Effector CD8-positive, alpha-beta T cell (primary cell): Measurements from ENCODE around the gene RHOD.
A peak's percentile ranks its signal among the peaks of the same experiment; 100 is the strongest.

Experiments
- DNase-seq: peaks from one replicate; lab custom pipeline; 2025; lab: John Stamatoyannopoulos, UW

RHOD gene

GRCh38 chr11:67032830-67033551, 23.7 kb upstream of the RHOD start:
- DNase-seq, result no peak

- DNase-seq, result no peak
Measured at GRCh38 chr11:67033661-67034166, 22.9 kb upstream of the RHOD start.

GRCh38 chr11:67034350-67034749, 22.3 kb upstream of the RHOD start:
- no peak for DNase-seq

DNA sequence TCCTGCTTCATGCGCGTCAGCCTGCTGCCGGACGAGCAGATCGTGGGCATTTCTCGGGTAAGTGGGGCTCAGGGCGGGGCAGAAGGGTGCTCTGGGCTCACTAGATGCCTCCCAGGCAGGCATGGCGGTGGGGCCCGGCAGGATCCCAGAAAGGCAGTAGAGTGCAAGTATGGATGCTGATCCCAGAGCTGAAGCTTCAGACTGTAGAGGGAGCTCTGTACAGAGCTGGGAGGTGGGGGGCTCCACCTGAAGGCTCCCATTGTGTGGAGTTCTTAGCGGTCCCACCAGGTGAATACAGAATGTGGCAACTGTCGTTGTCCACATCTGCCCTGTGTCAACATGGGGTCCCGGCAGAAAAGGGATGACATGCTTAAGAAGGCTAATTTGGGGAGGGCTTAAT, 16.5 kb upstream of the RHOD start:
- no peak for DNase-seq

DNA sequence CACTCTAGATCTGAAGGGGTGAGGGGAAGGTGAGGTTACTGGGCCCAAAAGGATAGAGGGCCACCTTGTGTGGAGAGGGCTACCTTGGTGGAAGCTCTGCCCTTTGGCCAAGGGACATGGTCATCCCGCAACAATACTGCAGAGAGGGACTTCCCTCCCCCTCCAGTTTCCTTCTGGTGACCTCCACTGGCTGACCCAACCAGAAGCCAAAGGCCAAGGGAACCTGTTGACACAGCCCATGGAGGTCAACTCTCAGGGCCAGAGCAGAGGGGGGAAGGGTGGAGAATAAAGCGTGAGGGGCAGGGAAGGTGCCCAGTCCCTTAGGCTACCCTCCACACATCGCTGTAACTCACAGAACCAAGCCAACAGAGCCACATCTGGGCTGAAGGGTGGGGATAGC, 15.0 kb upstream of the RHOD start:
- DNase-seq, result no peak

DNA sequence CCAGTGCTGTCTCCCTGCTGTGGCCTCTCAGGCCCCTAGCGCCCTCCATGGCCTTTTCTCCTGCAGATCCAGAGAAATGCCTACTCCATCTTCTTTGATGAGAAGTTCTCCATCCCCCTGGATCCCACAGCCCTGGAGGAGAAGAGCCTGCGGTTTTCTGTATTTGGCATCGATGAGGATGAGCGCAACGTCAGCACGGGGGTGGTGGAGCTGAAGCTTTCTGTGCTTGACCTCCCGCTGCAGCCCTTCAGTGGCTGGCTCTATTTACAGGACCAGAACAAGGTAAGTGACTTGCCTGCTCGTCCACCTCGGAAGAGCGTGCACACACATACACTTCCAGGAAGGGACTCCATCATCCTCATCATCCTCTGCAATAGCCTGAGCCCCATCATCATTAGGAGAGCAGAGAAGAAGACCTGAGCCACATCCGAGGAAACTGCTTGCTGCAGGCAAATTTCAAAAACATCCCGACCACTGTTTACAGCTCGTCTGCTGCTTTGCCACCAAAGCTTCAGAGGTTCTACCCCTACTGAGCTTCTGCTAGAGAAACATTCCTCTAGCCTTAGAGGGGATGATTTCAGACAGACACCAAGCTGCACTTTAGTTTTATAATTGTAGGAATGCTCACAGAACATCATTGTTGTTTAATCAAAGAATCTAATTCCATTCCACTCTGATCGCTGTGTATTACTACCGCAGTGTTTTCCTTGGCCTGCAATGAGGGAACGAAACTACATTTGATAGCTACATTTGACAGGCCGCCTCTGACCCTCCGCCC, 12.9 kb upstream of the RHOD start:
- no peak for DNase-seq

GRCh38 chr11:67044496-67044895, 12.2 kb upstream of the RHOD start:
- no peak for DNase-seq

DNA sequence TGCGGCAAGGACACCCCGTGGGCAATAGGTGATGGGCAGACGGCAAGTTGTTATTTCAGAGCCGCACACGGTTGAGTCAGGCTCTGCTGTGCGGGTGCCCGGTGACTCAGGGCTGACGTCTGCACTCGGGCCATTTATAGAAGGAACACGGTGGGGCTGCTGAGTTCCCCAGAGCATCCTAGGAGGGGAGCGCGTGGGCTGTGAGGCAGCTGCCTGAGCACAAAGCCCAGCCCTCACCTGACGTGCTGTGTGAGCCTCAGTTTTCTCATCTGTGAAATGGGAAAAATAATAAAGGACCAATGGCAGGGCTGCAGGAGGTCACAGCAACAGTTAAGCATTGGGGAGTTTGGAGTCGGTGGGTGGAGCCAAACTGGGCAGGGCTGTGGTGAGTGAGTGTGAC, 11.3 kb upstream of the RHOD start:
- DNase-seq, result no peak

DNA sequence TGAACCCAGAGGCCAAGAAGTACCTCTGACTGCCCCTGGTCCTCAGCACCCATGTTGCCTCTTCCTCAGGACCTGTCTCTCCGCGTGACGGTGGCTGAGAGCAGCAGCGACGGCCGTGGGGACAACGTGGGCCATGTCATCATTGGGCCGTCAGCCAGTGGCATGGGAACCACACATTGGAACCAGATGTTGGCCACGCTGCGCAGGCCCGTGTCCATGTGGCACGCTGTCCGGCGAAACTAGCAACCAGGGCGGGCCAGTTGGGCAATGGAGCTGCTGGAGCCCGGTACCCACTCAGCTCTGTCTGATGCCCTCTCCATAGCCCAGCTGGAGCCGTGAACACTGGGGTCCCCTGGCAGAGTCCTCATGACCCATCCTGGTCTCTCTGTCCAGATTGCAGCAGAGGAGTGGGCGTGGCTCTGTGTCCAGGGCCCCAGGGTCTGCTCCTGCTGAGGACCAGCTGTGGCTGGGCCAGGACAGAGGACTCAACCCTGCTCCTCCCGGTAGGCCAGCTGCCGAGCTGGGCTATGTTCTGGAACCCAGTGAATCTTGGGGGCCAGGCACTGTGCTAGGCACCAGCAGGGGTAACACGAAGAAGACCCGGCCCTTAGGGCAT, 8.0 kb upstream of the RHOD start:
- DNase-seq, result no peak

GRCh38 chr11:67050139-67050538, 6.5 kb upstream of the RHOD start:
- no peak for DNase-seq

- no peak for DNase-seq
Measured at GRCh38 chr11:67051180-67051893, 5.3 kb upstream of the RHOD start.

DNA sequence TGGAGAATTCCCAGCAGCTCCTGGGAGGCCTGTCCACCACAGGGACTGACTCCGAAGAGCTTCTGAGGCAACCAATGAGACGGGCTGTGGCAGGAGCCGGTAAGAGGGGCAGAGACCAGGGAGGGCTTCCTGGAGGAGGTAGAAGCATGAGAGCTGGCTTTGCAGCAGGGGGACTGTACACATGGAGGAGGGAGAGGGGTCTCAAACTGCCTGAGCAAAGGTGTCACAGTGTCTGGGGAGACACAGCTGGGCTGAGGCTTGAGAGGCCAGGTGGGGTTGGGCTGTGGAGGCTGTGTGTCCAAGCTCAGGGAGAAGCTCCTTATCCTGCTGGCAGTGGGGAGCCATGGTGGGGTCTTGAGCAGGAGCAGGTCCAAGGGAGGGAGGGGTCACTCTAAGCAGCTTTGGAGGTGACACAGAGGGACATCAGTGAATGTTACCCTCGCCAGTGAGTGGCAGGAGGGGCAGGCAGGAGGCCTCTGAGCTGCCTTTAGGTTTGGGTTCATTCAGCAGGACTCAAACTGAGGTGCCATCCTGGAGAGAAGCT, 4.6 kb upstream of the RHOD start:
- no peak for DNase-seq

GRCh38 chr11:67052891-67053290, 3.8 kb upstream of the RHOD start:
- DNase-seq, result no peak

GRCh38 chr11:67053896-67054329, 2.7 kb upstream of the RHOD start:
- peak; percentile 5 for DNase-seq

- DNase-seq, result no peak
Measured at GRCh38 chr11:67054346-67054835, 2.3 kb upstream of the RHOD start.

- DNase-seq, result no peak
Measured at GRCh38 chr11:67054836-67055523, 1.7 kb upstream of the RHOD start.

GRCh38 chr11:67055812-67056211, 835 bp upstream of the RHOD start:
- no peak for DNase-seq

DNA sequence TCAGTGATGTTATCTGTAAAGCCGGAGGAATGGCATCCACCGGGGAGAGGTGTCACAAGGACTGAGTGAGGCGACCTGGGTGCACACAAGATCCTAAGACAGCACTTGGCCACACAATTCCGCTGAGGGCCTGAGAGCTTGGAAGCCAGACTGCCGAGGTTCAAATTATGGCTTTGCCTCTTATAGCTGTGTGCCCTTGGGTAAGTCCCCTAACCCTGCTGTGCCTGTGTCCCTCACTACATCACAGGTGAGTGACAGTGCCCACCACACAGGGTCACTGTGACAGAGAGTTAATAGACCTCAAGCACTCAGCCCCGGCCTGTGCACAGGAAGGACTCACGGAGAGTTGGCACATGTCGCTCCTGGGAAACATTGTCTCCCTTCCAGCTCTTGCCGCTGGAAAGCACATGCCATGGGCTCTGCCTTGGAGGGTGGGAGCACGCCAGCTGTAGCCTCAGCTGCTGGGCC, 592 bp downstream of the RHOD start:
- no peak for DNase-seq

- DNase-seq, result no peak
Measured at GRCh38 chr11:67058506-67058905, 1.9 kb downstream of the RHOD start.

GRCh38 chr11:67059671-67060070, 3.0 kb downstream of the RHOD start:
- DNase-seq, result no peak

GRCh38 chr11:67060111-67060522, 3.5 kb downstream of the RHOD start:
- DNase-seq, result no peak
